ENCODE measurements around the gene EXOC3. TPM values are rescaled to one million over a fixed set of nuclear protein-coding genes. Genes with fewer than 3 reads are reported as not detected.
A peak's percentile ranks its signal among the peaks of the same experiment; 100 is the strongest.

Gene EXOC3
- total RNA-seq, 1 experiment from 2014 or later, result 24.4 TPM

GRCh38 chr5:477247-477646 is 34.3 kb downstream of the EXOC3 start:
- H3K27me3 ChIP-seq (ENCODE audit: low read length), result no peaks in the 10 kb centered on the region
- H3K79me2 ChIP-seq (ENCODE audit: low read length), result peaks cover 5% of the 10 kb centered on the region
- no peaks in the 10 kb centered on the region for H3K9me3 ChIP-seq (ENCODE audit: low read length)
- peaks cover 41% of the 10 kb centered on the region for H3K4me1 ChIP-seq (ENCODE audit: low read length)
- H4K20me1 ChIP-seq (ENCODE audit: insufficient read depth, low read depth, low read length), result peaks cover 48% of the 10 kb centered on the region
- DNase-seq, result no peak
- no peak overlapping the region for H3K4me2 ChIP-seq (ENCODE audit: low read depth, low read length, poor library complexity, severe bottlenecking)
- no peak overlapping the region for H2AFZ ChIP-seq (ENCODE audit: low read length)
- no peaks in the 10 kb centered on the region for H3K9me2 ChIP-seq (replicated peaks; ENCODE audit: insufficient read depth, low read length)
- no peak overlapping the region for H3K4me3 ChIP-seq (ENCODE audit: low read length)
- H3K27ac ChIP-seq (ENCODE audit: low read length), result no peak overlapping the region
- 0 out of 2 replicates have a peak, but pooled peaks cover 2% of the 10 kb centered on the region for H3K36me3 ChIP-seq (ENCODE audit: insufficient read depth, low read length)
- no peak overlapping the region for H3K9ac ChIP-seq (ENCODE audit: low read length)

GRCh38 chr5:477871-478270 is 34.9 kb downstream of the EXOC3 start:
- H3K9me2 ChIP-seq (replicated peaks; ENCODE audit: insufficient read depth, low read length), result no peaks in the 10 kb centered on the region
- DNase-seq, result no peak
- 0 out of 2 replicates have a peak, but pooled peaks cover 2% of the 10 kb centered on the region for H3K36me3 ChIP-seq (ENCODE audit: insufficient read depth, low read length)
- no peaks in the 10 kb centered on the region for H3K27me3 ChIP-seq (ENCODE audit: low read length)
- H3K9ac ChIP-seq (ENCODE audit: low read length), result no peak overlapping the region
- no peak overlapping the region for H2AFZ ChIP-seq (ENCODE audit: low read length)
- peaks cover 48% of the 10 kb centered on the region for H4K20me1 ChIP-seq (ENCODE audit: insufficient read depth, low read depth, low read length)
- no peak overlapping the region for H3K27ac ChIP-seq (ENCODE audit: low read length)
- no peaks in the 10 kb centered on the region for H3K79me2 ChIP-seq (ENCODE audit: low read length)
- H3K4me2 ChIP-seq (ENCODE audit: low read depth, low read length, poor library complexity, severe bottlenecking), result peak overlapping the region; percentile 65
- H3K9me3 ChIP-seq (ENCODE audit: low read length), result no peaks in the 10 kb centered on the region
- peaks cover 35% of the 10 kb centered on the region for H3K4me1 ChIP-seq (ENCODE audit: low read length)
- H3K4me3 ChIP-seq (ENCODE audit: low read length), result peak overlapping the region; percentile 43; the same call in 1 of the 2 replicates

- Histone ChIP-seq H3K4me3 (ENCODE audit: low read length) (peak overlapping the region; percentile 43; the same call in 1 of the 2 replicates), H3K4me2 (ENCODE audit: low read depth, low read length, poor library complexity, severe bottlenecking) (peak overlapping the region; percentile 65), H3K9me3 (ENCODE audit: low read length) (no peaks in the 10 kb centered on the region), H3K79me2 (ENCODE audit: low read length) (no peaks in the 10 kb centered on the region), H4K20me1 (ENCODE audit: insufficient read depth, low read depth, low read length) (peaks cover 48% of the 10 kb centered on the region), H3K27me3 (ENCODE audit: low read length) (no peaks in the 10 kb centered on the region), H3K9me2 (replicated peaks; ENCODE audit: insufficient read depth, low read length) (no peaks in the 10 kb centered on the region), H2AFZ (ENCODE audit: low read length) (no peak overlapping the region), H3K4me1 (ENCODE audit: low read length) (peaks cover 35% of the 10 kb centered on the region), H3K36me3 (ENCODE audit: insufficient read depth, low read length) (0 out of 2 replicates have a peak, but pooled peaks cover 2% of the 10 kb centered on the region), H3K27ac (ENCODE audit: low read length) (peak overlapping the region; percentile 66), H3K9ac (ENCODE audit: low read length) (peak overlapping the region; percentile 61)
- DNase-seq, result peak; percentile 60
These were observed 35.5 kb downstream of the EXOC3 start for GRCh38 chr5:478369-478981.

DNA sequence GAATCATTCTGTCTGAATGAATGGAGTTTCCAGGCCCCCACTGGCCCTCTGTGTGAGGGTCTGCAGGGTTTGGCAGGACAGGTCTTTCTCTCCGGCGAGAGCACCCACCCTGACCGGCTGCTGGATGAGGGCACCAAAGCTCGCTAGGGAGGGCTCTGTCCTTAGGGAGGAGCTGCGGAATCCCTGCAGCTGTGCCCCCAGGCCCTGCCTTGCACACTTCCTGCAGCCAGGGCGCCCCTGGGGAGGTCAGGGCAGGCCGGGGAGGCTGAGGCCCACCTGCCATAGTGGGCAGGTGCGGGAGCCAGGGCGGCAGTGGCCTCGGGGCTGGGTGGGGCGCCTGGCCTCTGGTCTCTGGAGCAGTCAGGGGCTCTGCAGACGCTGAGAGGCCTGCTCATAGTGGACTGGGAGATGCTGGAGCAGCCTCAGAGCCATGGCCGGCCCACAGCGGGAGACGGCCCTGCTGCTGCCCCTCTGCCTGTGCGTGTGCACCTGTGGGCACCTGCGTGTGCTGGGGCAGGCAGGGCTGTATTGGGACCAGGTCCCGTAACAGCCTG is 36.1 kb downstream of the EXOC3 start:
- no peak overlapping the region for H2AFZ ChIP-seq (ENCODE audit: low read length)
- H3K4me2 ChIP-seq (ENCODE audit: low read depth, low read length, poor library complexity, severe bottlenecking), result peak overlapping the region; percentile 65
- no peaks in the 10 kb centered on the region for H3K9me2 ChIP-seq (replicated peaks; ENCODE audit: insufficient read depth, low read length)
- peak; percentile 71 for DNase-seq
- peaks cover 32% of the 10 kb centered on the region for H3K4me1 ChIP-seq (ENCODE audit: low read length)
- no peaks in the 10 kb centered on the region for H3K79me2 ChIP-seq (ENCODE audit: low read length)
- peak overlapping the region; percentile 43; the same call in 1 of the 2 replicates for H3K4me3 ChIP-seq (ENCODE audit: low read length)
- H3K27me3 ChIP-seq (ENCODE audit: low read length), result no peaks in the 10 kb centered on the region
- peak overlapping the region; percentile 66 for H3K27ac ChIP-seq (ENCODE audit: low read length)
- no peaks in the 10 kb centered on the region for H3K9me3 ChIP-seq (ENCODE audit: low read length)
- H3K36me3 ChIP-seq (ENCODE audit: insufficient read depth, low read length), result 0 out of 2 replicates have a peak, but pooled peaks cover 2% of the 10 kb centered on the region
- H3K9ac ChIP-seq (ENCODE audit: low read length), result peak overlapping the region; percentile 61
- peaks cover 43% of the 10 kb centered on the region for H4K20me1 ChIP-seq (ENCODE audit: insufficient read depth, low read depth, low read length)

DNA sequence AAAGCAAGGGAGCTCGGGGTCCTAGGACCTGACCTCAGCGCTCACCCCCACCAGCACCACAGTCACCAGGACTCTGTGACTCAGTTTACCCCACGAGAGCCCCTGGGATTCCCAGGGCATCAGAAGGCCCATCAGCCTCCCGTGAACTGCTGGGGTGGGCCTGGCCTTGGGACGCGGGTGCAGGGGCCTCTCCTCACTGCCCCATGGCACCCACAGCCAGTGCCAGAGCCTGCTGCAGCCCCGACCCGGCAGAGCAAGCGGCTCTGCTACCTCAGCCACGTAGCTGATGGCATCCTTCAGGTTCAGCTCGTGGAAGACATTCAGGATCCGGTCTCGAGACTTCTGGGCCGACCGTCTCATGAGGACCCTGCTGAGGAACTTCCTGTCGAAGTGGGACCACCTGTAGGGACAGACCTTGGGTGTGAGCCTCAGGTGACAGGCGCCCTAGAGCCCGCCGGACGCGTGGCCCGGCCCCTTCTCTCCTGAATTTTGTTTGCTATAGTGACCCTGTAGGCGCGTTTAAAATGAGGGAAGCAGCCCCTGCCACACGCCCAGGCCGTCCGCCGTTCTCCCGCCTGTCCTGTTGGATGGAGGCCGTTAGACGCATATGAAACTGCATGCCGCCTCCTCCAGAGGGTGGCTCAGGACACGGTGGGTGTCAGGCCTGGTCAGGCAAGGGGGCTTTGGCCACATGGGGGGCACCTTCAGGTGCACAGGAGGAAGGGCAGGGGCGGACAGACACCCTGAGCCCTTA is 36.8 kb downstream of the EXOC3 start:
- Histone ChIP-seq H3K27me3 (ENCODE audit: low read length) (no peaks in the 10 kb centered on the region), H3K36me3 (ENCODE audit: insufficient read depth, low read length) (0 out of 2 replicates have a peak, but pooled peaks cover 2% of the 10 kb centered on the region)

GRCh38 chr5:481347-481746 is 38.4 kb downstream of the EXOC3 start:
- no peaks in the 10 kb centered on the region for H3K79me2 ChIP-seq (ENCODE audit: low read length)
- no peak for DNase-seq
- no peak overlapping the region for H3K9ac ChIP-seq (ENCODE audit: low read length)
- no peaks in the 10 kb centered on the region for H3K27me3 ChIP-seq (ENCODE audit: low read length)
- H3K36me3 ChIP-seq (ENCODE audit: insufficient read depth, low read length), result 0 out of 2 replicates have a peak, but pooled peaks cover 1% of the 10 kb centered on the region
- no peak overlapping the region for H3K27ac ChIP-seq (ENCODE audit: low read length)
- no peak overlapping the region for H3K4me3 ChIP-seq (ENCODE audit: low read length)
- H3K9me3 ChIP-seq (ENCODE audit: low read length), result no peaks in the 10 kb centered on the region
- peaks cover 39% of the 10 kb centered on the region for H3K4me1 ChIP-seq (ENCODE audit: low read length)
- H3K4me2 ChIP-seq (ENCODE audit: low read depth, low read length, poor library complexity, severe bottlenecking), result no peak overlapping the region
- H2AFZ ChIP-seq (ENCODE audit: low read length), result no peak overlapping the region
- H4K20me1 ChIP-seq (ENCODE audit: insufficient read depth, low read depth, low read length), result peaks cover 27% of the 10 kb centered on the region; the same call in 1 of the 2 replicates
- H3K9me2 ChIP-seq (replicated peaks; ENCODE audit: insufficient read depth, low read length), result no peaks in the 10 kb centered on the region

More for the DNA sequence above, 36.8 kb downstream of the EXOC3 start:
- peaks cover 30% of the 10 kb centered on the region for H3K4me1 ChIP-seq (ENCODE audit: low read length)
- no peaks in the 10 kb centered on the region for H3K9me3 ChIP-seq (ENCODE audit: low read length)
- H3K27ac ChIP-seq (ENCODE audit: low read length), result peak overlapping the region; percentile 66
- peak overlapping the region; percentile 65 for H3K4me2 ChIP-seq (ENCODE audit: low read depth, low read length, poor library complexity, severe bottlenecking)
- H2AFZ ChIP-seq (ENCODE audit: low read length), result no peak overlapping the region
- no peak overlapping the region for H3K4me3 ChIP-seq (ENCODE audit: low read length)
- peaks cover 42% of the 10 kb centered on the region for H4K20me1 ChIP-seq (ENCODE audit: insufficient read depth, low read depth, low read length)
- H3K9ac ChIP-seq (ENCODE audit: low read length), result peak overlapping the region; percentile 61; the same call in 1 of the 2 replicates
- no peaks in the 10 kb centered on the region for H3K79me2 ChIP-seq (ENCODE audit: low read length)
- DNase-seq, result peak; percentile 46
- H3K9me2 ChIP-seq (replicated peaks; ENCODE audit: insufficient read depth, low read length), result no peaks in the 10 kb centered on the region

DNA sequence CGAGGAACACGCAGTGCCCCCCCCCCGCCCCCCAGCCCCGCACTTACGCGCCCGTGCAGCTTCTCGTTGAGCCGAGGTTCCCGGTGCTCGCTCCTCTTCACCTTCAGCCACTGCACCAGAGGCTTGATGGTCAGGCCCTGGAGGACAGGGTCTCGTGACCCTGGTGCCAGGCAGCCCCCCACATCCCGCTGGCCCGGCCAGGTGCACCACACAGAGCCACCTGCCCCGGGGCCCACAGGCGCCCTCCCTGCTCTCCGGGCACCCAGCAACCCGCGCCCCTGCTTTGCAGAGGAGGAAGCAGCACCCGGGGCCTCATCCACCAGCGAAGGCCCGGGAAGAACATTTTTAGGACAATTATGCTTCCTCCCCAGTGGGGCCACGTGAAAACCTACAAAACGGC is 39.0 kb downstream of the EXOC3 start:
- Histone ChIP-seq H3K36me3 (ENCODE audit: insufficient read depth, low read length) (no peaks in the 10 kb centered on the region), H3K9ac (ENCODE audit: low read length) (no peak overlapping the region), H4K20me1 (ENCODE audit: insufficient read depth, low read depth, low read length) (peaks cover 22% of the 10 kb centered on the region; the same call in 1 of the 2 replicates), H2AFZ (ENCODE audit: low read length) (no peak overlapping the region), H3K4me1 (ENCODE audit: low read length) (peaks cover 40% of the 10 kb centered on the region), H3K27me3 (ENCODE audit: low read length) (no peaks in the 10 kb centered on the region), H3K27ac (ENCODE audit: low read length) (no peak overlapping the region), H3K9me3 (ENCODE audit: low read length) (no peaks in the 10 kb centered on the region), H3K9me2 (replicated peaks; ENCODE audit: insufficient read depth, low read length) (no peaks in the 10 kb centered on the region), H3K4me2 (ENCODE audit: low read depth, low read length, poor library complexity, severe bottlenecking) (no peak overlapping the region), H3K4me3 (ENCODE audit: low read length) (no peak overlapping the region), H3K79me2 (ENCODE audit: low read length) (no peaks in the 10 kb centered on the region)
- DNase-seq, result no peak

- Histone ChIP-seq H3K79me2 (ENCODE audit: low read length) (no peaks in the 10 kb centered on the region), H3K4me2 (ENCODE audit: low read depth, low read length, poor library complexity, severe bottlenecking) (no peak overlapping the region), H4K20me1 (ENCODE audit: insufficient read depth, low read depth, low read length) (peaks cover 17% of the 10 kb centered on the region; the same call in 1 of the 2 replicates), H3K9ac (ENCODE audit: low read length) (no peak overlapping the region), H2AFZ (ENCODE audit: low read length) (no peak overlapping the region), H3K27ac (ENCODE audit: low read length) (no peak overlapping the region), H3K9me2 (replicated peaks; ENCODE audit: insufficient read depth, low read length) (no peaks in the 10 kb centered on the region), H3K9me3 (ENCODE audit: low read length) (no peaks in the 10 kb centered on the region), H3K4me3 (ENCODE audit: low read length) (no peak overlapping the region), H3K4me1 (ENCODE audit: low read length) (peaks cover 35% of the 10 kb centered on the region), H3K36me3 (ENCODE audit: insufficient read depth, low read length) (no peaks in the 10 kb centered on the region), H3K27me3 (ENCODE audit: low read length) (no peaks in the 10 kb centered on the region)
- DNase-seq, result no peak
These were observed 39.5 kb downstream of the EXOC3 start for GRCh38 chr5:482506-482905.

Measured in Karpas-422 (cell line).